SK-N-SH (cell line): ENCODE results near the gene CAPN3. TPM values are rescaled to one million over a fixed set of nuclear protein-coding genes. Genes with fewer than 3 reads are reported as not detected.

Source experiments
- CTCF ChIA-PET: fragments of 300-600, 350-600 bp; formaldehyde crosslinking; extraction: SDS; loops from one replicate; lab custom pipeline; 2021; lab: Yijun Ruan, JAX
- POLR2A ChIA-PET: fragments of 350-600 bp; sonication (Branson Sonifier 250); formaldehyde crosslinking; extraction: SDS; loops from one replicate; lab custom pipeline; 2020; ENCODE audit warnings: antibody characterized with exemption, inconsistent platforms; lab: Yijun Ruan, JAX
- DNase-seq: peaks from one replicate; pipeline ENCODE4 v3.0.0; 2012
- H2AFZ ChIP-seq: fragments of 200-600 bp; sonication (generic); 2 replicates; pipeline ENCODE4 v1.8.1; 2016; ENCODE audit warnings: antibody characterized with exemption, mild to moderate bottlenecking, low read depth
- H3F3A ChIP-seq: fragments of 200-600 bp; sonication (generic); replicated peaks from 2 replicates; pipeline ENCODE3; 2016; ENCODE audit warnings: antibody characterized with exemption, mild to moderate bottlenecking; ENCODE audit not compliant: insufficient read depth
- H3K27ac ChIP-seq, 2 experiments: fragments of 200-500 bp in 1 of 2; fragments of 200-600 bp in 1 of 2; sonication (Bioruptor generic) in 1 of 2; sonication (generic), shearing (Covaris generic) in 1 of 2; 2 replicates each; pipeline versions ENCODE4 v1.5.1 to v1.6.1; 2014 to 2016; ENCODE audit warnings: low read depth in 2 of 2, inconsistent platforms in 1 of 2, low read length in 1 of 2, mild to moderate bottlenecking in 1 of 2, mixed read lengths in 1 of 2
- H3K27me3 ChIP-seq: fragments of 200-600 bp; sonication (generic), shearing (Covaris generic); 2 replicates; pipeline ENCODE4 v1.6.1; 2016; ENCODE audit warnings: mixed run types; ENCODE audit not compliant: insufficient read depth
- H3K36me3 ChIP-seq, 2 experiments: fragments of 200-500 bp in 1 of 2; fragments of 200-600 bp in 1 of 2; sonication (Bioruptor generic) in 1 of 2; sonication (generic) in 1 of 2; replicated peaks in 1 of 2; 2 replicates each; pipeline versions ENCODE3 to v1.5.1; 2014 to 2016; ENCODE audit warnings: low read length in 1 of 2, mild to moderate bottlenecking in 1 of 2; ENCODE audit not compliant: insufficient read depth in 2 of 2, control insufficient read depth in 1 of 2
- H3K4me1 ChIP-seq, 2 experiments: fragments of 200-500 bp in 1 of 2; fragments of 200-600 bp in 1 of 2; sonication (Bioruptor generic) in 1 of 2; sonication (generic), shearing (Covaris generic) in 1 of 2; 2 replicates each; pipeline versions ENCODE4 v1.5.1 to v1.6.1; 2014 to 2016; ENCODE audit warnings: low read depth in 1 of 2, low read length in 1 of 2, mixed run types in 1 of 2; ENCODE audit not compliant: insufficient read depth in 2 of 2, control insufficient read depth in 1 of 2
- H3K4me2 ChIP-seq: fragments of 200-600 bp; sonication (generic), shearing (Covaris generic); 2 replicates; pipeline ENCODE4 v1.6.1; 2017; ENCODE audit warnings: mixed run types
- H3K4me3 ChIP-seq, 2 experiments: fragments of 200-500 bp in 1 of 2; fragments of 200-600 bp in 1 of 2; sonication (Bioruptor generic) in 1 of 2; sonication (generic), shearing (Covaris generic) in 1 of 2; 2 replicates each; pipeline versions ENCODE4 v1.5.1 to v1.8.1; 2014 to 2016; ENCODE audit warnings: low read depth in 2 of 2, inconsistent platforms in 1 of 2, low read length in 1 of 2, mild to moderate bottlenecking in 1 of 2, mixed read lengths in 1 of 2, moderate library complexity in 1 of 2
- H3K79me2 ChIP-seq: fragments of 200-600 bp; sonication (generic); 2 replicates; pipeline ENCODE4 v1.8.1; 2017; ENCODE audit warnings: mild to moderate bottlenecking; ENCODE audit not compliant: insufficient read depth
- H3K9ac ChIP-seq: fragments of 200-600 bp; sonication (generic); 2 replicates; pipeline ENCODE4 v1.6.1; 2017; ENCODE audit warnings: mixed run types
- H3K9me2 ChIP-seq: fragments of 200-600 bp; sonication (generic); 2 replicates; pipeline ENCODE4 v1.6.1; 2017; ENCODE audit warnings: mixed run types
- H3K9me3 ChIP-seq: fragments of 200-600 bp; sonication (generic); 2 replicates; pipeline ENCODE4 v1.6.1; 2017; ENCODE audit warnings: mixed run types, mild to moderate bottlenecking, moderate library complexity
- H4K20me1 ChIP-seq: fragments of 200-600 bp; sonication (generic); 2 replicates; pipeline ENCODE4 v1.6.1; 2017; ENCODE audit warnings: mild to moderate bottlenecking, mixed run types; ENCODE audit not compliant: insufficient read depth
- CHD2 ChIP-seq: fragments of 150-350 bp; IDR thresholded peaks from 2 replicates; pipeline ENCODE4 v1.6.1; 2018; ENCODE audit warnings: low read length; ENCODE audit not compliant: partially characterized antibody
- EZH2phosphoT487 ChIP-seq: fragments of 200-600 bp; sonication (generic); IDR thresholded peaks from 2 replicates; pipeline ENCODE4 v1.6.1; 2017; ENCODE audit warnings: low read depth, mixed run types, mild to moderate bottlenecking, antibody characterized with exemption, moderate library complexity, borderline replicate concordance
- GATA2 ChIP-seq: sonication (generic); formaldehyde crosslinking; IDR thresholded peaks from 2 replicates; pipeline ENCODE4 v1.5.0; 2020; ENCODE audit warnings: mild to moderate bottlenecking, missing genetic modification reagents
- NFIC ChIP-seq: IDR thresholded peaks from 2 replicates; pipeline ENCODE4 v1.4.0; 2012; ENCODE audit warnings: borderline replicate concordance
- NRF1 ChIP-seq: IDR thresholded peaks from 2 replicates; pipeline ENCODE4 v1.6.1; 2012; ENCODE audit warnings: low read depth, mild to moderate bottlenecking, low read length
- POLR2AphosphoS5 ChIP-seq: IDR thresholded peaks from 2 replicates; pipeline ENCODE4 v1.6.1; 2012; ENCODE audit warnings: low read depth, low read length
- RFX5 ChIP-seq: IDR thresholded peaks from 2 replicates; pipeline ENCODE4 v1.6.1; 2012; ENCODE audit warnings: mild to moderate bottlenecking, improper control_type of control experiment, low read length
- RXRA ChIP-seq: IDR thresholded peaks from 2 replicates; pipeline ENCODE4 v1.4.0; 2012; ENCODE audit warnings: low read depth, mild to moderate bottlenecking, borderline replicate concordance
- SIN3A ChIP-seq: IDR thresholded peaks from 2 replicates; pipeline ENCODE4 v1.6.1; 2012; ENCODE audit warnings: low read depth, mild to moderate bottlenecking, low read length, moderate library complexity, borderline replicate concordance
- TAF1 ChIP-seq: IDR thresholded peaks from 2 replicates; pipeline ENCODE4 v1.6.1; 2012; ENCODE audit warnings: low read depth, mild to moderate bottlenecking, low read length, moderate library complexity, borderline replicate concordance
- TCF12 ChIP-seq: IDR thresholded peaks from 2 replicates; pipeline ENCODE4 v1.4.0; 2012
- TEAD4 ChIP-seq: IDR thresholded peaks from 2 replicates; pipeline ENCODE4 v1.4.0; 2012; ENCODE audit warnings: mild to moderate bottlenecking, borderline replicate concordance; ENCODE audit not compliant: insufficient read depth
- WGBS: methylation state at CpG from one replicate; pipeline ENCODE4 v1.1.6; 2017; ENCODE audit warnings: low lambda C conversion rate; 5-methylcytosine and 5-hydroxymethylcytosine counted together
- polyA plus RNA-seq, 3 experiments: library from polyadenylated mRNA; depleted of rRNA; stranded (reverse); fragments of >200 nt; gene quantifications; 2 replicates each; pipeline ENCODE4 v1.2.3, GENCODE V29; 2012
- TF ChIP-seq, protein P1 (sequence below): fragments of 150-350 bp; IDR thresholded peaks from 2 replicates; pipeline ENCODE4 v1.6.1; 2016; ENCODE audit warnings: mild to moderate bottlenecking, low read depth, low read length
- TF ChIP-seq, protein P2 (sequence below): IDR thresholded peaks from 2 replicates; pipeline ENCODE4 v1.6.1; 2012; ENCODE audit warnings: mild to moderate bottlenecking, low read depth, low read length, moderate library complexity
- TF ChIP-seq, protein P3 (sequence below): IDR thresholded peaks from 2 replicates; pipeline ENCODE4 v1.4.0; 2012; ENCODE audit warnings: low read depth, borderline replicate concordance
- TF ChIP-seq, protein P4 (sequence below): fragments of 200-600 bp; sonication (generic); IDR thresholded peaks from 2 replicates; pipeline ENCODE4 v1.6.1; 2017; ENCODE audit warnings: antibody characterized with exemption, mild to moderate bottlenecking, moderate library complexity
- TF ChIP-seq, protein P5 (sequence below): IDR thresholded peaks from 2 replicates; pipeline ENCODE4; 2012
- TF ChIP-seq, protein P6 (sequence below): IDR thresholded peaks from 2 replicates; pipeline ENCODE4 v1.4.0; 2012; ENCODE audit warnings: low read depth

Gene CAPN3
- polyA plus RNA-seq, 1 of the 3 experiments (the other 2 are of a cell fraction) = 1.8 TPM

DNA sequence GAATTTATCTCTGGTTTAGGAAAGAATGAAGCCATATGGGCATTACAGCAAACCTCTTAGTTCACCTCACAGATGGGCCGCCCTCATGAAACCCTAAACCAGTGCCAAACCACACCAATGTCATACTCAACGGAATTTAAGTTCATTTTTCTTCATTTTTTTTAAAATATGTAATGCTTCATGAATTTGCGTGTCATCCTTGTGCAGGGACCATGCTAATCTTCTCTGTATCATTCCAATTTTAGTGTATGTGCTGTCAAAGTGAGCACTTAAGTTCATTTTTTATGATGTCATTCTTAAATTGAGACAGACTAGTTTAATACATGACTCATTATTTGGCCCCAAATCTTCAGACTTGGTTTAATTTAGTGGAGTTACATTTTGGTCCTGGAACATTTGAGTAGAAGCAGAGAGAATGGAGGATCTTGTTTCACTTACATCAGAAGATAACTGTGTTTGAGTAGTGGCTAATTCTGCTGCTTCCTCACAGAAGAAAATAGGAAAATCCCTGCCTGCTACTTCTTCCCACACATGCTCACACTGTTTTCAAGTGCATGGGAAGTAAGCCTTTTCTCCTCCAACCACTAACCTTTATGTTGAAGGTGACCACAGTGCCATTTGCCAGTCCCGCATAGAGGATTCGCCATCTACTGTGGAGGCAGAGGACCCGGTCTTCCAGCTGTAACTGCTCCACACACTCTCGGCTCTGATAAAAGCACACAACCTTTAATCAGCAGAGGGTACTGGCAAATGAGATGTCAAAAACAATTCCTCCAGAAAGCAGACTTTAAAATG, 68.3 kb downstream of the CAPN3 start (continued):
- TF ChIP-seq EZH2phosphoT487 (no peak), SIN3A (0 out of 2 replicates have a peak, but pooled peaks have one; percentile 26), NRF1 (no peak)
- TF ChIP-seq, protein P1, sequence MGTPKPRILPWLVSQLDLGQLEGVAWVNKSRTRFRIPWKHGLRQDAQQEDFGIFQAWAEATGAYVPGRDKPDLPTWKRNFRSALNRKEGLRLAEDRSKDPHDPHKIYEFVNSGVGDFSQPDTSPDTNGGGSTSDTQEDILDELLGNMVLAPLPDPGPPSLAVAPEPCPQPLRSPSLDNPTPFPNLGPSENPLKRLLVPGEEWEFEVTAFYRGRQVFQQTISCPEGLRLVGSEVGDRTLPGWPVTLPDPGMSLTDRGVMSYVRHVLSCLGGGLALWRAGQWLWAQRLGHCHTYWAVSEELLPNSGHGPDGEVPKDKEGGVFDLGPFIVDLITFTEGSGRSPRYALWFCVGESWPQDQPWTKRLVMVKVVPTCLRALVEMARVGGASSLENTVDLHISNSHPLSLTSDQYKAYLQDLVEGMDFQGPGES = no peak
- TF ChIP-seq, protein P2, sequence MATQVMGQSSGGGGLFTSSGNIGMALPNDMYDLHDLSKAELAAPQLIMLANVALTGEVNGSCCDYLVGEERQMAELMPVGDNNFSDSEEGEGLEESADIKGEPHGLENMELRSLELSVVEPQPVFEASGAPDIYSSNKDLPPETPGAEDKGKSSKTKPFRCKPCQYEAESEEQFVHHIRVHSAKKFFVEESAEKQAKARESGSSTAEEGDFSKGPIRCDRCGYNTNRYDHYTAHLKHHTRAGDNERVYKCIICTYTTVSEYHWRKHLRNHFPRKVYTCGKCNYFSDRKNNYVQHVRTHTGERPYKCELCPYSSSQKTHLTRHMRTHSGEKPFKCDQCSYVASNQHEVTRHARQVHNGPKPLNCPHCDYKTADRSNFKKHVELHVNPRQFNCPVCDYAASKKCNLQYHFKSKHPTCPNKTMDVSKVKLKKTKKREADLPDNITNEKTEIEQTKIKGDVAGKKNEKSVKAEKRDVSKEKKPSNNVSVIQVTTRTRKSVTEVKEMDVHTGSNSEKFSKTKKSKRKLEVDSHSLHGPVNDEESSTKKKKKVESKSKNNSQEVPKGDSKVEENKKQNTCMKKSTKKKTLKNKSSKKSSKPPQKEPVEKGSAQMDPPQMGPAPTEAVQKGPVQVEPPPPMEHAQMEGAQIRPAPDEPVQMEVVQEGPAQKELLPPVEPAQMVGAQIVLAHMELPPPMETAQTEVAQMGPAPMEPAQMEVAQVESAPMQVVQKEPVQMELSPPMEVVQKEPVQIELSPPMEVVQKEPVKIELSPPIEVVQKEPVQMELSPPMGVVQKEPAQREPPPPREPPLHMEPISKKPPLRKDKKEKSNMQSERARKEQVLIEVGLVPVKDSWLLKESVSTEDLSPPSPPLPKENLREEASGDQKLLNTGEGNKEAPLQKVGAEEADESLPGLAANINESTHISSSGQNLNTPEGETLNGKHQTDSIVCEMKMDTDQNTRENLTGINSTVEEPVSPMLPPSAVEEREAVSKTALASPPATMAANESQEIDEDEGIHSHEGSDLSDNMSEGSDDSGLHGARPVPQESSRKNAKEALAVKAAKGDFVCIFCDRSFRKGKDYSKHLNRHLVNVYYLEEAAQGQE = no peak
- TF ChIP-seq, all 33 proteins: peak for 12

DNA sequence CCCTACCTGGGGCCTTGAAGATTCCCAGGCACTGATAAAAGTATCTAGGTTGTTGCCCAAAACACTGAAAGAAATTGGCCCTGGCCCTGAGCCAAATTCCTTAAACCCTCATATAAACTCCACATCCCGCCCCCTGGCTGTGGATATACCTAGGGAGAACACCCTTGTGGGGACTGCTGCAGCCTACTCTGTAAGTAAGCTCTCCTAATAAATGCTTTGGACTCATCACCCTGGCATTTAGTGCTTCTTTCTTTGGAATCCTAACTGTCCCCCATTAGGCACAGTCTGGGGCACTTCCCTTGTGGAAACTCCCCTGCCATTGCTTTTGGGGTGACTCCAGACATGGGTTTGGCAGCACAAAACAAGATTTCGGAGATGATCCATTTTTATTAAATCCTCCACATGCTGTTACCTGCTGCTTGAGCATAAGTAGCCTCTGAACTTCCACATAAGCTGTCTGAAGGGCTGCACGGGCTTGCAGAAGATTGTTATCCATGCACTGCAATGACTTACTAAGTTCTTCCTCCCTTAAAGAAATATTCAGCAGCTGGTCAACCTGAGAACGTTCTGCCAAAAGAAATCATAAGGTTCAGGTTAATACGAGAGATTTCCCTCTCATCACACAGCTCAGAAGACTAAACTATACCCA, 85.2 kb downstream of the CAPN3 start:
- no peak overlapping the region for H3K4me3 ChIP-seq
- H3K27ac ChIP-seq = no peak overlapping the region
- DNase-seq = no peak
- no peaks in the 10 kb centered on the region for H3K9me2 ChIP-seq
- H3K9me3 ChIP-seq = no peaks in the 10 kb centered on the region
- H3K9ac ChIP-seq = no peak overlapping the region
- peaks cover 51 to 67% of the 10 kb centered on the region in 2 experiments for H3K36me3 ChIP-seq
- ChIA-PET CTCF (no interaction called here), POLR2A (no interaction called here)
- 87% methylated on average over 5 of the region's 5 CpGs for WGBS
- H4K20me1 ChIP-seq = no peaks in the 10 kb centered on the region
- H3K4me2 ChIP-seq = no peak overlapping the region
- H3K79me2 ChIP-seq = peaks cover 4% of the 10 kb centered on the region; the same call in 1 of the 2 replicates
- TF ChIP-seq, protein P3, sequence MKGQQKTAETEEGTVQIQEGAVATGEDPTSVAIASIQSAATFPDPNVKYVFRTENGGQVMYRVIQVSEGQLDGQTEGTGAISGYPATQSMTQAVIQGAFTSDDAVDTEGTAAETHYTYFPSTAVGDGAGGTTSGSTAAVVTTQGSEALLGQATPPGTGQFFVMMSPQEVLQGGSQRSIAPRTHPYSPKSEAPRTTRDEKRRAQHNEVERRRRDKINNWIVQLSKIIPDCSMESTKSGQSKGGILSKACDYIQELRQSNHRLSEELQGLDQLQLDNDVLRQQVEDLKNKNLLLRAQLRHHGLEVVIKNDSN = no peak
- TF ChIP-seq POLR2AphosphoS5 (no peak), NFIC (no peak), NRF1 (no peak), RXRA (no peak), RFX5 (no peak), GATA2 (CRISPR knock-in tag) (no peak), TCF12 (no peak), TAF1 (no peak), TEAD4 (no peak), CHD2 (no peak)
- TF ChIP-seq, protein P4, sequence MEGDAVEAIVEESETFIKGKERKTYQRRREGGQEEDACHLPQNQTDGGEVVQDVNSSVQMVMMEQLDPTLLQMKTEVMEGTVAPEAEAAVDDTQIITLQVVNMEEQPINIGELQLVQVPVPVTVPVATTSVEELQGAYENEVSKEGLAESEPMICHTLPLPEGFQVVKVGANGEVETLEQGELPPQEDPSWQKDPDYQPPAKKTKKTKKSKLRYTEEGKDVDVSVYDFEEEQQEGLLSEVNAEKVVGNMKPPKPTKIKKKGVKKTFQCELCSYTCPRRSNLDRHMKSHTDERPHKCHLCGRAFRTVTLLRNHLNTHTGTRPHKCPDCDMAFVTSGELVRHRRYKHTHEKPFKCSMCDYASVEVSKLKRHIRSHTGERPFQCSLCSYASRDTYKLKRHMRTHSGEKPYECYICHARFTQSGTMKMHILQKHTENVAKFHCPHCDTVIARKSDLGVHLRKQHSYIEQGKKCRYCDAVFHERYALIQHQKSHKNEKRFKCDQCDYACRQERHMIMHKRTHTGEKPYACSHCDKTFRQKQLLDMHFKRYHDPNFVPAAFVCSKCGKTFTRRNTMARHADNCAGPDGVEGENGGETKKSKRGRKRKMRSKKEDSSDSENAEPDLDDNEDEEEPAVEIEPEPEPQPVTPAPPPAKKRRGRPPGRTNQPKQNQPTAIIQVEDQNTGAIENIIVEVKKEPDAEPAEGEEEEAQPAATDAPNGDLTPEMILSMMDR = no peak
- TF ChIP-seq, protein P5, sequence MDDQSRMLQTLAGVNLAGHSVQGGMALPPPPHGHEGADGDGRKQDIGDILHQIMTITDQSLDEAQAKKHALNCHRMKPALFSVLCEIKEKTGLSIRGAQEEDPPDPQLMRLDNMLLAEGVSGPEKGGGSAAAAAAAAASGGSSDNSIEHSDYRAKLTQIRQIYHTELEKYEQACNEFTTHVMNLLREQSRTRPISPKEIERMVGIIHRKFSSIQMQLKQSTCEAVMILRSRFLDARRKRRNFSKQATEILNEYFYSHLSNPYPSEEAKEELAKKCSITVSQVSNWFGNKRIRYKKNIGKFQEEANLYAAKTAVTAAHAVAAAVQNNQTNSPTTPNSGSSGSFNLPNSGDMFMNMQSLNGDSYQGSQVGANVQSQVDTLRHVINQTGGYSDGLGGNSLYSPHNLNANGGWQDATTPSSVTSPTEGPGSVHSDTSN = no peak
- TF ChIP-seq, protein P6, sequence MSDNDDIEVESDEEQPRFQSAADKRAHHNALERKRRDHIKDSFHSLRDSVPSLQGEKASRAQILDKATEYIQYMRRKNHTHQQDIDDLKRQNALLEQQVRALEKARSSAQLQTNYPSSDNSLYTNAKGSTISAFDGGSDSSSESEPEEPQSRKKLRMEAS = no peak
- H2AFZ ChIP-seq = no peak overlapping the region
- no peaks in the 10 kb centered on the region for H3K27me3 ChIP-seq
- H3F3A ChIP-seq = peaks cover 5% of the 10 kb centered on the region
- H3K4me1 ChIP-seq = no peaks in the 10 kb centered on the region
